ENCODE results near the gene FOXB1. TPM values are rescaled to one million over a fixed set of nuclear protein-coding genes. Genes with fewer than 3 reads are reported as not detected.

The FOXB1 gene
- total and polyA plus RNA-seq, 2 of the 13 experiments (the other 11 are each of a cell fraction or from before 2014, with no cell fraction given), result not detected

DNA sequence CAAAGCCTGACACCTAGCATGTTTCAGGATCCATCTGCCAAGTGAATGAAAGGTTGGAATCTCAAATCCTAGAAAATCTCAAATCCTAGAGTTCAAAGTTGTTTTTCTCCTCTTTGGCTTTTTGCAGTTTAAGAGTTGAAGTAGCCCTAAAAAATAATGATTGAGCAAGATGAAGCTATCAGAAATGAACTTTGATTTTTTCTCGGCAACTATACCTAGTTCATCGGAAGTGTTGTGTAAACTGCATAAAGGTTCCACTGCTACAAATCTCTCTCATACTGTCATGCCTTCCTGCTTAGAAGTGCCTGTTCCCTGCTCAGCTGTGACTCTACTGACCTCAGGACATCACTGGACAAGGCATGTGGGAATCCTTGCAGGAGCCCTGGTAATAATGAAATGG is 35.8 kb upstream of the FOXB1 start (continued):
- no peak for TF ChIP-seq RXRA (CRISPR knock-in tag; IDR thresholded peaks at IDR 0.05)
- TF ChIP-seq PTBP1 (IDR thresholded peaks at IDR 0.05; ENCODE audit: low read depth, low read length, poor library complexity, severe bottlenecking), result no peak
- TF ChIP-seq MIER3 (CRISPR knock-in tag; IDR thresholded peaks at IDR 0.05; ENCODE audit: borderline replicate concordance), result no peak

DNA sequence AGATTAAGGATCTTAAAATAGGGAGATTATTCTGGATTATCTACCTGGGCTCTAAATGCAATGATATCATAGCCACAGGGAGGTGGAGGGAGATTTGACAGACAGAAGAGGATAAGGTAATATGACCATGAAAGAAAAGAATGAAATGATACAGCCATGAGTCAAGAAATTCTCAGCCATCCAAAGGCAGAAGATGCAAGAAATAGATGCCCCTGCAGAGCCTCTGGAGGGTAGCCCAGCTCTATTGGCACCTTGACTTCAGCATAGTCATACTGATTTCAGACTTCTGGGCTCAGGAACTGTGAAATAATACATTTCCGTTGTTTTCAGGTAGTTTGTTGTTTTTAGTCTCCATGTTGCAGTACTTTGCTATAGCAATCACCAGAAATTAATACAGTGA is 31.9 kb upstream of the FOXB1 start:
- ATAC-seq (no peak), DNase-seq (ENCODE audit: low spot score) (no peak), FAIRE-seq (no peak)
- no peaks in the 10 kb centered on the region for H3K9me3 ChIP-seq (ENCODE audit: low read length)
- H3K4me1 ChIP-seq (ENCODE audit: insufficient read depth, low read length), result no peaks in the 10 kb centered on the region
- no peaks in the 10 kb centered on the region for H3K36me3 ChIP-seq (replicated peaks in 1 of 2; ENCODE audit: control insufficient read depth in 1 of 2, insufficient read depth in 2 of 2, low read length in 2 of 2)
- H3K27ac ChIP-seq (ENCODE audit: extremely low read length, insufficient read depth, low read length), result no peak overlapping the region
- no peak overlapping the region for H3K4me3 ChIP-seq (replicated peaks in 1 of 3; ENCODE audit: insufficient read depth in 1 of 3, low read depth in 2 of 3, low read length in 3 of 3)
- ChIA-PET POLR2A (no interaction called here), CTCF (ENCODE audit: low intra/inter-chr PET ratio, low total read pairs) (no interaction called here)
- BruUV-seq (replicated peaks), result no TSS peak
- H2AFZ ChIP-seq (ENCODE audit: low read length), result no peak overlapping the region
- no peaks in the 10 kb centered on the region for H4K20me1 ChIP-seq (ENCODE audit: insufficient read depth, low read length)
- 0% methylated on average over 1 of the region's 1 CpG for WGBS (ENCODE audit: low lambda C conversion rate)
- no peak overlapping the region for H3K9ac ChIP-seq (ENCODE audit: insufficient read depth, low read depth, low read length)
- intact Hi-C loops (cut with micrococcal nuclease; ENCODE audit: unreplicated experiment) (no loop called here), in situ Hi-C loops (cut with HindIII; ENCODE audit: extremely low pct_ligation_motif_present, low pct_unique_long_range_greater_than_20kb) (no loop called here)
- H3K79me2 ChIP-seq (ENCODE audit: insufficient read depth, low read length), result no peaks in the 10 kb centered on the region
- no peak overlapping the region for H3K4me2 ChIP-seq (ENCODE audit: low read depth, low read length)
- peaks cover 0 to 3% of the 10 kb centered on the region in 2 experiments; a peak in 2 of 5 replicates for H3K27me3 ChIP-seq (ENCODE audit: control insufficient read depth in 1 of 2, insufficient read depth in 2 of 2, low read length in 2 of 2)
- TF ChIP-seq RAD51 (IDR thresholded peaks at IDR 0.05; ENCODE audit: borderline replicate concordance), result no peak
- TF ChIP-seq UBTF (CRISPR knock-in tag; IDR thresholded peaks at IDR 0.05), result no peak
- TF ChIP-seq, protein P1, sequence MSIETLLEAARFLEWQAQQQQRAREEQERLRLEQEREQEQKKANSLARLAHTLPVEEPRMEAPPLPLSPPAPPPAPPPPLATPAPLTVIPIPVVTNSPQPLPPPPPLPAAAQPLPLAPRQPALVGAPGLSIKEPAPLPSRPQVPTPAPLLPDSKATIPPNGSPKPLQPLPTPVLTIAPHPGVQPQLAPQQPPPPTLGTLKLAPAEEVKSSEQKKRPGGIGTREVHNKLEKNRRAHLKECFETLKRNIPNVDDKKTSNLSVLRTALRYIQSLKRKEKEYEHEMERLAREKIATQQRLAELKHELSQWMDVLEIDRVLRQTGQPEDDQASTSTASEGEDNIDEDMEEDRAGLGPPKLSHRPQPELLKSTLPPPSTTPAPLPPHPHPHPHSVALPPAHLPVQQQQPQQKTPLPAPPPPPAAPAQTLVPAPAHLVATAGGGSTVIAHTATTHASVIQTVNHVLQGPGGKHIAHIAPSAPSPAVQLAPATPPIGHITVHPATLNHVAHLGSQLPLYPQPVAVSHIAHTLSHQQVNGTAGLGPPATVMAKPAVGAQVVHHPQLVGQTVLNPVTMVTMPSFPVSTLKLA (IDR thresholded peaks at IDR 0.05), result no peak
- no peak for TF ChIP-seq PBX2 (CRISPR knock-in tag; IDR thresholded peaks at IDR 0.05)
- no peak for TF ChIP-seq HOXD1 (CRISPR knock-in tag; IDR thresholded peaks at IDR 0.05)
- no peak for TF ChIP-seq PRDM4 (CRISPR knock-in tag; IDR thresholded peaks at IDR 0.05; ENCODE audit: borderline replicate concordance)
- TF ChIP-seq ZNF670 (CRISPR knock-in tag; IDR thresholded peaks at IDR 0.05; ENCODE audit: borderline replicate concordance), result no peak
- no peak for TF ChIP-seq CSRNP1 (CRISPR knock-in tag; IDR thresholded peaks at IDR 0.05)
- no peak for TF ChIP-seq SRSF1 (optimal IDR thresholded peaks at IDR 0.05; ENCODE audit: low read depth, low read length)
- no peak for TF ChIP-seq GATAD2A (CRISPR knock-in tag; IDR thresholded peaks at IDR 0.05)
